Neutrophil (primary cell): ENCODE data around the gene BCCIP.

Source experiments
- H3K27ac ChIP-seq: fragments of 200-600 bp; sonication (generic); 2 replicates; pipeline ENCODE4 v1.5.1; 2016; ENCODE audit warnings: mild to moderate bottlenecking, moderate library complexity
- H3K27me3 ChIP-seq: fragments of 200-600 bp; sonication (generic); 2 replicates; pipeline ENCODE4 v1.6.0; 2016; ENCODE audit warnings: mild to moderate bottlenecking
- H3K36me3 ChIP-seq: fragments of 200-600 bp; sonication (generic); 2 replicates; pipeline ENCODE4 v1.5.1; 2017
- H3K4me1 ChIP-seq, 2 experiments: fragments of 200-600 bp in 1 of 2; sonication (generic) in 1 of 2; 1 replicate in 1 of 2; 2 replicates in 1 of 2; pipeline versions ENCODE4 v1.5.1 to v1.6.1; 2013 to 2016; ENCODE audit warnings: low read depth in 1 of 2, low read length in 1 of 2, mild to moderate bottlenecking in 1 of 2, moderate library complexity in 1 of 2; ENCODE audit not compliant: control insufficient read depth in 1 of 2, insufficient read depth in 1 of 2
- H3K4me3 ChIP-seq, 2 experiments: fragments of 200-600 bp in 1 of 2; sonication (generic) in 1 of 2; 1 replicate in 1 of 2; 2 replicates in 1 of 2; pipeline ENCODE4 v1.5.1; 2013 to 2016; ENCODE audit warnings: low read depth in 1 of 2, low read length in 1 of 2, mild to moderate bottlenecking in 1 of 2, moderate library complexity in 1 of 2
- H3K9me3 ChIP-seq: fragments of 200-600 bp; sonication (generic); 2 replicates; pipeline ENCODE4 v1.5.1; 2016
- TF ChIP-seq, protein P1 (sequence below): fragments of 200-600 bp; sonication (generic); IDR thresholded peaks from 2 replicates; pipeline ENCODE4 v1.5.1; 2016; ENCODE audit warnings: antibody characterized with exemption

BCCIP gene

DNA sequence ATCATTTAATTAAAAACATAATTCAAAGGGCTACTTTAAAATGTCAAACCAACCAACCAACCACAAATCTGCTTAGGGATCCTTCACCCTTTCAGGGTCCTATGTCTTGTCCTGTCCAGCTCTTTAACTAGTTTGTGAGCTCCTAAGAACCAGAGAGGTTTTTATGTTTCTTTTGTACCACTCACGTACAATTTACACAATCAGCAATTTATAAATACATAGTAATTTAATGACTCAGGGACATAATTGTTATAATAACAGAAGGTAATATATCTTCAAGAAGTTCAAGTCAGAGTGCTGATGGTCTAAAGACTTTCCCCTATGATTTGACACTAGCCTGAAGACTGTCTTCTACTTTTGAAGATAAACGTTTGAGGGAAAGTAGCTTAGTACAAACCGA, 41.8 kb downstream of the BCCIP start:
- Histone ChIP-seq H3K4me1 (no peaks in the 10 kb centered on the region), H3K9me3 (no peaks in the 10 kb centered on the region)

DNA sequence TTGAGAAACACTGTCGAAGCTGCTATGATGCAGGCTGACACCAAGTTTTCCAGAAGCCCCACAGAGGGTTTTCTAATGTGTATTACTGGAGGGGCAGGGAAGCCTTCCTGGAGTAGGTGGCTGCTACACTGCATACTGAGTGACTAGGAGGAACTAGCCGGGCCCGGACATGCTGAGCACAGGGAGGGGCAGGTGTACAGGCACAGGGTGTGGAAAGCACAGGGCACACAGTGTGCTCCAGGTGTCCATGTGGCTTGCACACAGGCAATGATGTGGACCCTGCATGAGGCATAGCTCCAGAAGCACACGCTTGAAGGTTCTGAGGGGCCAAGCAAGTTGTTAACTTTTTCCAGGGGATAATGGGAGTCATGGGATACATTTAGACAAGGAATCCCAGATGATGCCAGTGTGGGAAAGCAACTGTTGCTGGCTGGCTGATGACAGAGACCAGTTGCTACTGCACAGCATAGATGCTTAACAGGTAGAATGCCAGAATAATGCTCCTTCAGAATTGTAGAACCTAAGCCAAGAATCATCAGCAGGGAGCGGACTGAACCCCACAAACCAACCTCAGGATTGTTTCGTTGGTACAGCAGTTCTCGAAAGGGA, 43.2 kb downstream of the BCCIP start:
- TF ChIP-seq, protein P1, sequence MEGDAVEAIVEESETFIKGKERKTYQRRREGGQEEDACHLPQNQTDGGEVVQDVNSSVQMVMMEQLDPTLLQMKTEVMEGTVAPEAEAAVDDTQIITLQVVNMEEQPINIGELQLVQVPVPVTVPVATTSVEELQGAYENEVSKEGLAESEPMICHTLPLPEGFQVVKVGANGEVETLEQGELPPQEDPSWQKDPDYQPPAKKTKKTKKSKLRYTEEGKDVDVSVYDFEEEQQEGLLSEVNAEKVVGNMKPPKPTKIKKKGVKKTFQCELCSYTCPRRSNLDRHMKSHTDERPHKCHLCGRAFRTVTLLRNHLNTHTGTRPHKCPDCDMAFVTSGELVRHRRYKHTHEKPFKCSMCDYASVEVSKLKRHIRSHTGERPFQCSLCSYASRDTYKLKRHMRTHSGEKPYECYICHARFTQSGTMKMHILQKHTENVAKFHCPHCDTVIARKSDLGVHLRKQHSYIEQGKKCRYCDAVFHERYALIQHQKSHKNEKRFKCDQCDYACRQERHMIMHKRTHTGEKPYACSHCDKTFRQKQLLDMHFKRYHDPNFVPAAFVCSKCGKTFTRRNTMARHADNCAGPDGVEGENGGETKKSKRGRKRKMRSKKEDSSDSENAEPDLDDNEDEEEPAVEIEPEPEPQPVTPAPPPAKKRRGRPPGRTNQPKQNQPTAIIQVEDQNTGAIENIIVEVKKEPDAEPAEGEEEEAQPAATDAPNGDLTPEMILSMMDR = no peak
- Histone ChIP-seq H3K4me1 (no peaks in the 10 kb centered on the region), H3K27me3 (no peaks in the 10 kb centered on the region), H3K9me3 (no peaks in the 10 kb centered on the region), H3K27ac (no peak overlapping the region), H3K36me3 (peaks cover 9% of the 10 kb centered on the region), H3K4me3 (no peak overlapping the region)

More for the DNA sequence above, 41.8 kb downstream of the BCCIP start:
- no peak overlapping the region for H3K4me3 ChIP-seq
- TF ChIP-seq, protein P1 = no peak
- no peak overlapping the region for H3K27ac ChIP-seq
- peaks cover 9% of the 10 kb centered on the region for H3K36me3 ChIP-seq
- H3K27me3 ChIP-seq = no peaks in the 10 kb centered on the region

DNA sequence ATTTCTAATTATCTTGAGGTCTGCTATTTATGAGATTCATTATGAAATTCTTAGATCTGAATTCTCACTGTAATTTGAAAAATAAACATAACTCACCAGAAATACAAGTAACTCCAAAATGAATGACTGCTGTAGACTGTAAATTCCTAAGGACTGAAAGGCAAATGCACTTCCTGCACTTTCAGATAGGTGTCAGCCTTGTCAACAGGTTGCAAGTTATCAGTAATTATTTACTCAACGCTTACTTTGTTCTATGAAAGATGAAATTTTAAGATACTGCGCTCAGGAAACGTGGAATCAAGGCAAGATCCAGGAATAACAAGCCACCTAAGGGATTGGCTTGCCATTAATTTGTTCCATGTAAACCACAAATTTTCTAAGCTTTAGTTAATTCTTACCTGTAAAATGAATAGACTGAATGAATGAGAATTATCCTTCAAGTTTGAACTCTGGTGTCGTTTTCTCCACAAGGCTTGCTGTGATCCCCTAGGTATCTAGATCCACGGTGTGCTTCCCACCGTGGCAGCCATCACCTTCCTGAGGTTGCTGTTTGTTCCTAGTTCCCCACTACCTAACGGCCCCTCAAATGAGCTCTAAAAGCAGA, 45.1 kb downstream of the BCCIP start:
- TF ChIP-seq, protein P1 = no peak
- no peaks in the 10 kb centered on the region for H3K4me1 ChIP-seq
- H3K36me3 ChIP-seq = peaks cover 9% of the 10 kb centered on the region
- H3K4me3 ChIP-seq = no peak overlapping the region
- H3K27me3 ChIP-seq = no peaks in the 10 kb centered on the region
- H3K9me3 ChIP-seq = no peaks in the 10 kb centered on the region
- H3K27ac ChIP-seq = no peak overlapping the region

DNA sequence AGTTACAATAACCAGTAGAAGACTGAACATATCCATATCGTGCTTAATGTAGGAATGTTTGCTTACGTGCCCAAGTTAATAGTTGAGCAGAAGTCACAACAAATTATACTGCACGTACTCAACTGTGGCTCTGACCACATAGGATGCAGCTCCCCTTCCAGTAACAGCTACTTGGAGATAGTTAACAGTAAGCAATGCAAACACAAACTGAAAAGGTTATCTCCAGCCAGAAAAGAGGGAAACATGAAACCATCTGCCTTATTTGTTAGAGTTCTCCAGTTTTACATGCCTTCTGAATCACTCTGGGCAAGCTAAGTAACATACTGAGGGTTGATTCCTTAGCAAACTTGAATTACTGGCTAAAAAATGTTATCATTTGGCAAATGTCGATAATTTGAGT, 48.0 kb downstream of the BCCIP start:
- Histone ChIP-seq H3K27ac (no peak overlapping the region), H3K27me3 (no peaks in the 10 kb centered on the region), H3K9me3 (no peaks in the 10 kb centered on the region), H3K36me3 (peaks cover 7% of the 10 kb centered on the region), H3K4me1 (no peaks in the 10 kb centered on the region), H3K4me3 (no peak overlapping the region)
- TF ChIP-seq, protein P1 = no peak

DNA sequence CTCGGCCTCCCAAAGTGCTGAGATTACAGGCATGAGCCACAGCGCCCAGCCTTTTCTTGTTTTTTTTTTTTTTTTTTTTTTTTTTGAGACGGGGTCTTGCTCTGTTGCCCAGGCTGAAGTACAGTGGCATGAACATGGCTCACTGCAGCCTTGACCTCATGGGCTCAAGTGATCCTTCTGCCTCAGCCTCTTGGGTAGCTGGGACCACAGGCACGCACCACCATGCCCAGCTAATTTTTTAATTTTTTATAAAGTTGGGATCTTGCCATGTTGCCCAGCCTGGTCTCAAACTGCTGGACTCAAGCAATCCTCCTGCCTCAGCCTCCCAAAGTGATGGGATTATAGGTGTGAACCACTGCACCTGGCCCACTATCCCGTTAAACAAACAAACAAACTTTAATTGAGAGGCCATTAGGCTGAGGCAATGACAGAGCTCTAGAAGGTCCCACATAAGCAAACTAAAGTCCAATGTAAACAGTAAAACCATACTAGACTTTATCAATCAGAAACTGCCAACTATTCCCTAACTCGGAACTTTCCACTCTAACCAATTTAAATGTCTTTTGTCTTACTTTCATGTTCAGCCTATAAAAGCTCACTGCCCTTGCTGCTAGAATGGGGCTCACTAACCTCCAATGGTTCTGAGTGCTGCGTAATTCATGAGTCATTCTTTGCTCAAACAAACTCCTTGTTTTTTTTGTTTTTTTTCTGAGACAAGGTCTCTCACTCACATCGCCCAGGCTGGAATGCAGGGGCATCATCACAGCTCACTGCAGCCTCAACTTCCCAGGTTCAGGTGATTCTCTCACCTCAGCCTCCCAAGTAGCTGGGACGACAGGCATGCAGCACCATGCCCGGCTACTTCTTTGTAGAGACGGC, 55.9 kb downstream of the BCCIP start:
- H3K9me3 ChIP-seq = no peaks in the 10 kb centered on the region
- H3K4me3 ChIP-seq = no peak overlapping the region
- no peaks in the 10 kb centered on the region for H3K36me3 ChIP-seq
- H3K27me3 ChIP-seq = no peaks in the 10 kb centered on the region
- H3K27ac ChIP-seq = no peak overlapping the region
- TF ChIP-seq, protein P1 = no peak
- H3K4me1 ChIP-seq = no peaks in the 10 kb centered on the region
